Stimulated activated CD8-positive, alpha-beta memory T cell treated with anti-CD3 and anti-CD28 coated beads, Interleukin-7, amount 100 ng/mL, for 1 hour (primary cell): Measurements from ENCODE around the gene KLRD1.
"Not testable (repeated sequence)": the region's sequence is repeated elsewhere in the genome, so short reads cannot be mapped to it uniquely, and the experiment has no call there.

Source experiments
- DNase-seq, 2 donors: peaks; one replicate each; pipeline ENCODE4 v3.0.0-alpha.2; 2020; ENCODE audit warnings: low read depth in 2 of 2

KLRD1 gene

GRCh38 chr12:10307630-10308029 is at the start of gene KLRD1:
Gene KLRD1, plus strand, starts transcription at chr12:10307870. Its CDS starts 208 bp downstream, at chr12:10308078.
- DNase-seq: no peak

GRCh38 chr12:10260927-10261326 is 46.7 kb upstream of the KLRD1 start:
- no peak for DNase-seq

- DNase-seq: no peak
Observed at GRCh38 chr12:10268037-10268436, 39.6 kb upstream of the KLRD1 start.

- no peak for DNase-seq
Observed at GRCh38 chr12:10272467-10272866, 35.2 kb upstream of the KLRD1 start.

- no peak for DNase-seq
Observed at GRCh38 chr12:10276774-10277173, 30.9 kb upstream of the KLRD1 start.

- DNase-seq: no peak
Observed at GRCh38 chr12:10278104-10278503, 29.6 kb upstream of the KLRD1 start.

GRCh38 chr12:10279937-10280336 is 27.7 kb upstream of the KLRD1 start:
- no peak for DNase-seq

GRCh38 chr12:10283027-10283426 is 24.6 kb upstream of the KLRD1 start:
- no peak for DNase-seq

- DNase-seq: peak in 1 of 2 donors; percentile 13
Observed at GRCh38 chr12:10285919-10286318, 21.8 kb upstream of the KLRD1 start.

- no peak for DNase-seq
Observed at GRCh38 chr12:10289005-10289754, 18.5 kb upstream of the KLRD1 start.

GRCh38 chr12:10291030-10291429 is 16.6 kb upstream of the KLRD1 start:
- DNase-seq: no peak

- no peak for DNase-seq
Observed at GRCh38 chr12:10293151-10293550, 14.5 kb upstream of the KLRD1 start.

GRCh38 chr12:10293570-10294227 is 14.0 kb upstream of the KLRD1 start:
- DNase-seq: no peak

GRCh38 chr12:10301103-10301502 is 6.6 kb upstream of the KLRD1 start:
- DNase-seq: no peak

- no peak for DNase-seq
Observed at GRCh38 chr12:10304161-10304574, 3.5 kb upstream of the KLRD1 start.

- no peak for DNase-seq
Observed at GRCh38 chr12:10305411-10305810, 2.3 kb upstream of the KLRD1 start.

- DNase-seq: no peak
Observed at GRCh38 chr12:10310926-10311720, 3.5 kb downstream of the KLRD1 start.

- DNase-seq: no peak
Observed at GRCh38 chr12:10319388-10319787, 11.7 kb downstream of the KLRD1 start.

- DNase-seq: no peak
Observed at GRCh38 chr12:10320643-10321042, 13.0 kb downstream of the KLRD1 start.

- not testable (repeated sequence) for DNase-seq
Observed at GRCh38 chr12:10328691-10329090, 21.0 kb downstream of the KLRD1 start.

- no peak for DNase-seq
Observed at GRCh38 chr12:10331642-10332239, 24.1 kb downstream of the KLRD1 start.

GRCh38 chr12:10336196-10336595 is 28.5 kb downstream of the KLRD1 start:
- not testable (repeated sequence) for DNase-seq
